ENCODE data around the gene NFATC1.

NFATC1 gene

DNA sequence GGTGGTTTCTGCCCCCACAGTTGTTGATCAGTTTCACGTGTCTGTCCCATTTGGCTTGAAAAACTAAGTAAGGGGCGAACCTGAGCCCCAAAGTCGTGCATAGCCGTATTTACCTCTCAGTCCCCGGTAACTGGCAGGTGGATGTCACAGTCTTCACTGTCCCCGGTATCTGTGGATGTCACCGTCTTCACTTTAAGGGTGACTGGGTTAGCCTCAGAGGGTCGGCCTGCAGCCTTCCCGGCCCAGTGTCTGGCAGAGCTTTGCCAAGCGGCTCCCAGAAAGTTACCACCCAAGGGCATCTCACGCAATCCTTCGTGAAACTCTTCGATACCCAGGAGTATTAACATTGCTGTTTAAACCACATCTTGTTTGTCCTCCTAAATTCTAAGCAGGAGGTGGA is 158.6 kb downstream of the NFATC1 start:
- no peak for DNase-seq (ENCODE audit: low read depth in 2 of 2)

DNA sequence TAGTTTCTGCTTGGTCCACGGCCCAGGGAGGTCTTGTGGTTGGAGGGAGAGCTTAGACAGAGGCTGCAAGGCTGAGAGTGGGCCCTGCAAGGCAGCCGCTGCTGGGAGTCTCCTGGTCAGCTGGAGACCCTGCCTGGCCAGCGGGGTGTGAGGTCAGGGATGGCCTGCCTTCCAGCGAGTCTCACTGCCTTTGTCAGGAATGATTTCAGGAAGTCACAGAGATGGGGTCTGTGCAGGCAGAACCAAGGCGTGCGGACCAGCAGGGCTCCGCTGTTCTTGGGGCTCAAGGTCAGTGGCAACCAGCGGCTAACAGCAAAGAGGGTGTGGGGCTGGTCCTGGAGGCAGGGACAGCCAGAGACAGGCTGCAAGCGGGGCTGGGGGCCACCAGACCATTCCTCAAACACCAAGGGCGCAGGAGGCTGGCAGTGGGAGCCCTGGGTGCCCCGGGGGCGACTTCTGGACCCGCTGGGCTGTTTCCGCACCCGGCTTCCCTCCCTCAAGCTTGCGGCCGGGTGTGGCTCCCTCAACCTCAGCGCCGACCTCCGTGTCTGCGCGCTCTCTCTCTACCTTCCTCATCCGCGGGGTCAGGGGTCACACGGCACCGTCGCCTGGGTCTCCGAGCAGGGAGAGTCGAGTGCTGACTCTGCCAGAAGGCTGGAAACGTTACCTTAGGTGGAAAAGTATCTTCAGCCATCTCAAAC is 159.4 kb downstream of the NFATC1 start:
- DNase-seq (ENCODE audit: low read depth in 2 of 2) = no peak

GRCh38 chr18:79555885-79556284 is 160.2 kb downstream of the NFATC1 start:
- no peak for DNase-seq (ENCODE audit: low read depth in 2 of 2)

GRCh38 chr18:79556829-79557585 is 161.3 kb downstream of the NFATC1 start:
- DNase-seq (ENCODE audit: low read depth in 2 of 2) = no peak

DNA sequence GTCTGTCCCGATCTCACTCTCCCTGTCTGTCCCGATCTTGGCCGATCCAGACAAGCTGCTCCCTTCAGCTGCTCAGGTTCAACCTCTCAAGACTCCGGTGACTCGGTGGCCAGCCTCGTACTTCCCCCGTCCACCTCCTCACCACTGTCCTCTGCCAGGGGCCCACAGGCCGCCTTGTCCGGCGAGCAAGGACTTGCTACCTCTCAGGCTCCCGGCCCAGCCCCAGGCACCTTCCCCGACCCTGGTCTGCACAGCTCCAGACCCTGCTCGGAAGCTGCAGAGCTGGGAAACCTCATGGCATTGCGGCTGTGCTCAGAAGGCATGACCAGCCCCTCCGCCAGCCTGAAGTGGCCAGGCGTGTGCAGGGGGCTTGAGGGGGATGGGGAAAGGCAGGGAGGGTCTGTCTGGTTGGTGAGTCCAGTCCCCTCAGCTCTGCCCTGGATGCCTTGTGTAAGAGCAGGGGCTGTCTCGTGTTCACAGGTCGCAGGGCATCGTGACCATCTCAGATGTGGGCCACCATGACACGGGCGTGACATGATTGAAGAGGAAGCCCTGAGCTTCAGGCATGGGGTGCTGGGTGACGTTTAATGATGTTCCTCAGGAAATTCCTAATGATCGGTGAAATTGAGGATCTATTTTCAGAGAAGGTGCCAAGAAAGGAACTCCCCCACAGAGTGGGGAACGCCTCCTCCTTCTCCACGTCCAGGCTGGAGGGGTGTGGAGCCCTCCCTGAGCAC is 162.6 kb downstream of the NFATC1 start:
- DNase-seq (ENCODE audit: low read depth in 2 of 2) = no peak

- no peak for DNase-seq (ENCODE audit: low read depth in 2 of 2)
Observed at GRCh38 chr18:79558933-79559416, 163.2 kb downstream of the NFATC1 start.

DNA sequence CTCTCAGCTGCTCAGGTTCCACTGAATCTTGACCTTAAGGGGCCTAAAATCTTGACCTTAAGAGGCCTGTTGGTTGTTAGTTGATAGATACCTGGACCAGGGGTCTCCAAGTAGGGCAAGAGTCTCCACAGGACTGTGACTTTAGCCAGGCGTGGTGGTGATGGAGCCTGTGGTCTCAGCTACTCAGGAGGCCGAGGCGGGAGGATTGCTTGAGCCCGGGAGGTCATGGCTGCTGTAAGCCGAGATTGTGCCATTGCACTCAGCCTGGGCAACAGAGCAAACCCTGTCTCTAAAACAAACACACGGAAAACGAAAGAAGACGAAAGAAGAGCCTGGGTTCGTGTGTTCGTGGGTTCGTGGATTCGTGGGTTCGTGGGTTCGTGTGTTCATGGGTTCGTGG is 163.7 kb downstream of the NFATC1 start:
- no peak for DNase-seq (ENCODE audit: low read depth in 2 of 2)

- DNase-seq (ENCODE audit: low read depth in 2 of 2) = no peak
Observed at GRCh38 chr18:79560042-79560860, 164.5 kb downstream of the NFATC1 start.

- DNase-seq (ENCODE audit: low read depth in 2 of 2) = no peak
Observed at GRCh38 chr18:79560861-79561210, 165.1 kb downstream of the NFATC1 start.

DNA sequence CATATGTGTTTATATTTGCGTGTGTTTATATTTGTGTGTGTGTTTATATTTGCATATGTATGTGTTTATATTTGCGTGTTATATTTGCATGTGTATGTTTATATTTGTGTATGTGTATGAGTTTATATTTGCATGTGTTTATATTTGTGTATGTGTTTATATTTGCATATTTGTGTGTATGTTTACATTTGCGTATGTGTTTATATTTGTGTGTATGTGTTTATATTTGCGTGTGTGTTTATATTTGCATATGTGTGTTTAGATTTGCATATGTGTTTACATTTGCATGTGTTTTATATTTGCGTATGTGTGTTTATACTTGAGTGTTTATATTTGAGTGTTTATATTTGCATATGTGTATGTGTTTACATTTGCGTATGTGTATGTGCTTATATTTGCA is 168.2 kb downstream of the NFATC1 start:
- no peak for DNase-seq (ENCODE audit: low read depth in 2 of 2)

DNA sequence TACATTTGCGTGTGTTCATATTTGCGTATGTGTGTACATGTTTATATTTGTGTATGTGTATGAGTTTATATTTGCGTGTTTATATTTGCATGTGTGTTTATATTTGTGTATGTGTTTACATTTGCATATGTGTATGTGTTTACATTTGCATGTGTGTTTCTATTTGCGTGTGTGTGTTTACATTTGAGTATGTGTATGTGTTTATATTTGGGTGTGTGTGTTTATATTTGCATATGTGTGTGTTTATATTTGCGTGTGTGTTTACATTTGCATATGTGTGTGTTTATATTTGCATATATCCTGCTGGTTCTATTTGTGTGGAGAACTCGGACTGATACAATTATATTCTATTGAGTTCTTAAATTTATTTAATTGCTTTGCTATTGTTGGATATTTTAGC is 168.7 kb downstream of the NFATC1 start:
- DNase-seq (ENCODE audit: low read depth in 2 of 2) = no peak

- no peak for DNase-seq (ENCODE audit: low read depth in 2 of 2)
Observed at GRCh38 chr18:79566771-79567431, 171.2 kb downstream of the NFATC1 start.

- no peak for DNase-seq (ENCODE audit: low read depth in 2 of 2)
Observed at GRCh38 chr18:79567481-79568147, 171.9 kb downstream of the NFATC1 start.

- no peak for DNase-seq (ENCODE audit: low read depth in 2 of 2)
Observed at GRCh38 chr18:79568543-79569205, 172.9 kb downstream of the NFATC1 start.

DNA sequence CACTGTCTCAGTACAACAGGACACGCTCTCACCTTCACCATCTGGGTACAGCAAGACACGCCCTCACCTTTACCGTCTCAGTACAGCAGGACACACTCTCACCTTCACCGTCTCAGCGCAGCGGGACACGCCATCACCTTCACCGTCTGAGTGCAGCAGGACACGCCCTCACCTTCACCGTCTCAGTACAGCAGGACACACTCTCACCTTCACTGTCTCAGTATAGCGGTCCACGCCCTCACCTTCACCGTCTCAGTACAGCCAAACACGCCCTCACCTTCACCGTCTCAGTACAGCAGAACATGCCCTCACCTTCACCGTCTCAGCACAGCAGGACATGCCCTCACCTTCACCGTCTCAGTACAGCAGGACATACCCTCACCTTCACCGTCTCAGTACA is 174.0 kb downstream of the NFATC1 start:
- DNase-seq (ENCODE audit: low read depth in 2 of 2) = no peak

DNA sequence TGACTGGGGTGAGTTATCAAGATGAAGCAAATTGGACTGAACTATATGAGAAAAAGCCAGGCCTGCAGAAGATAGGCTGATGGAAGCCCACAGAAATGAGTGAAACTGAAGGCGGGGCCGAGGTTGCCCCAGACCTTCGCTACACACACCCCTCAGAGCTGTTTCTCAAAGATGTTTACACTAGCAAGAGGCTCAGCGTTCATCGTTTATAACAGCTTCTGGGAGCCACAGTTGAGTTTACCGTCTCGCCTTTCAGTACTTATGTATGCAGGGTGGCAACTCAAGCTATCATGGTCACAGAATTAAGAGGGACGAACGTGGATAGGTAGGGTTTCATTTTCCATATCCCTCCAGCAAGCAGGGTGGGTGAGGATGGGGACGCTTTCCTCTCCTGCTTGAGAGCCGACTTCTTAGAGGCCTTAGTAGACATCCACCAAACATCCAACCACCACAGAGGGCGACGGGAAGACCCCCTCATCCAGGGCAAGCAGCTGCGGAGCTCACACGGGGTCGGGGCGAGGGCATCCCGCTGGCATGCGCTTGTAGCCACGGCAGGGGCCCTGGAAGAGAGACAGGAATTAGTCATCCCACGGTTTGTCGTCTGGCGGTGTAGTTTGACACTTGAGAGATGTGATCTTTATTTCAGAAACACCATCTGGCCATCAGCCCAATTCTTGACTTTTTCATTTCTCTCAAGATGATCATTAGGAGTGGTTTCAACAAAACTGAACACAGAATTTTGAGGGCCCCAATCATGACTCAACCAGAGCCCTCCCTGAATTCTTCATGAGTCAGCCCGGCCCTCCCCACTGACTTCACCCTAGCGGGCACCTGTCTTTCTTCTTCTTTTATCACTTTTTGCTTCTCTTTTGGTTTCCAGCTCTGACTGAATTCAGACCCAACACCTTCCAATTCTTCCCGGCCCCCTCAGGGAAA is 174.8 kb downstream of the NFATC1 start:
- no peak for DNase-seq (ENCODE audit: low read depth in 2 of 2)

DNA sequence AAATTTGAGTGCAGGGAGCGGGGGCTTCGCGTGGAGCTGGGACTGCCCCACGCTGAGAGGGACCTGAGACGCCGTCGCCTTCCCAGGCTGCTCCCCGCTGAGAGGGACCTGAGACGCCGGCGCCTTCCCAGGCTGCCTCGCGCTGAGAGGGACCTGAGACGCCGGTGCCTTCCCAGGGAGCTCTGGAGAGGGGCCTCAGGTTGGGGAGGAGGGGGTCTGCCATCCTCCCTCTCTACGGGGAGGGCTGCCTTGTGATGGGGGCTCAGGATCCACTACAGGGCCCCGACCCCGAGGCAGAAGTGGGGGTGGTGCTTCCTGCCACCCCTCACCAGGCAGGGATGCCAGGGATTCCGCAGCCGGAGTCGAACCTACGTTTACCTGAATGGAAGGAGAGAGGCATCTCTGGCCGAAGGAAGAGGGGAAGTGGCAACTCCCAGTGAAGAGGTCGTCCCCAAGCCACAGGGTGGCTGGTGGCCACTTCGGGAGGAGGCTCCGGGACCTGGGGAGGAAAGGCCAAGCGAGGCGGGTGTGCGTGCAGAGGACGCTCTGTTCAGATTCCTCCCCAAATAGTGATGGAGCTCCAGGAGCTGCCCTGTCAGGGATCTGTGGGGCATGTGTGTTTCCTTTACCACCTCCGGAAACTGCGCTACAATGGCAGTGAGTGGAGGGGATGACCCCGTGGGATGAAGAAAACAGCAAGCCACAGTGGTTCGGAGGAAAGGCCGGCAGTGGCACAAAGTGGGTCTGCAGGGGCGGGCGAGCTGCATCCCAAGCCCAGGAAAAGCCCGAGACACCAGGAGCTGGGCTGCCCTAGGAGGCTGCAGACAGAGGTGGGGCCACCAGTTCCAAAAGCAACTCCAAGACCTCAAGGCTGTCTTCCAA is 175.7 kb downstream of the NFATC1 start:
- no peak for DNase-seq (ENCODE audit: low read depth in 2 of 2)
